Glomerular endothelial cell (primary cell): ENCODE measurements around the gene CTDP1. TPM values are rescaled to one million over a fixed set of nuclear protein-coding genes. Genes with fewer than 3 reads are reported as not detected.
"Not testable (repeated sequence)": the region's sequence is repeated elsewhere in the genome, so short reads cannot be mapped to it uniquely, and the experiment has no call there.

ENCODE experiments used
- DNase-seq: peaks from one replicate; pipeline ENCODE4 v3.0.0-alpha.2; 2011; ENCODE audit warnings: low read depth, low spot score; ENCODE audit errors: extremely low read depth
- total RNA-seq: library from RNA; depleted of rRNA; stranded (reverse); fragments of >200 nt; gene quantifications from 2 replicates; pipeline ENCODE4 v1.2.3, GENCODE V29; 2015

CTDP1 gene
- total RNA-seq, 1 donor from 2014 or later: 34.1 TPM

DNA sequence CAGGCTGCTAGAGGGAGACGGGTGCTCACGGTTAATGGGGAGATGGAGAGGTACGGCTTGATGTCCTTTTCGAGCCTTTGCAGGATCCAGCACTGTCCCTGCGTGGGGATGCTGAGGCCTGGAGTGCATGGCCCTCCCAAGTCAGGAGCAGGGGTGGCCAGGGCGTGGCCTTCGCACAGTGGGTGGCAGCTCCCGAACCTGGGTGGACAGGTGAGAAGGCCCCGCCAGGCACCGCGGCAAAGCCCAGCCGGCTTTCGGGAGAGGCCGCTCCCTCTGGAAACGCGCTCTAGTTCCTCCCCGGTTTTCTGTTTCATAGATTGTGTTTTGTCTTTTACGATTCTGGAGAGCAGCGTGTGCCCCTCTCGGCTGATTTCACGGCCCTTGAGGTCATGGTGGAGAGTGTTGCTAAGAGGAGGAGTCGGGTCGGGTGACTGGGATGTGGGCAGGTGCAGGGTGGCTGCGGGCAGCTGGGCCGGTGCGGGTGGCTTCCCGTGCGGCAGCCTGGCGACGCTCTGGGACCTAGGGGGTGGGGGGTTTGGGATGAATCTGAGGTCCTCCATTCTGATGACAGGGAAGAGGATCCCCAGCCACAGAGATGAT lies 39.4 kb downstream of the CTDP1 start:
- DNase-seq: no peak

DNA sequence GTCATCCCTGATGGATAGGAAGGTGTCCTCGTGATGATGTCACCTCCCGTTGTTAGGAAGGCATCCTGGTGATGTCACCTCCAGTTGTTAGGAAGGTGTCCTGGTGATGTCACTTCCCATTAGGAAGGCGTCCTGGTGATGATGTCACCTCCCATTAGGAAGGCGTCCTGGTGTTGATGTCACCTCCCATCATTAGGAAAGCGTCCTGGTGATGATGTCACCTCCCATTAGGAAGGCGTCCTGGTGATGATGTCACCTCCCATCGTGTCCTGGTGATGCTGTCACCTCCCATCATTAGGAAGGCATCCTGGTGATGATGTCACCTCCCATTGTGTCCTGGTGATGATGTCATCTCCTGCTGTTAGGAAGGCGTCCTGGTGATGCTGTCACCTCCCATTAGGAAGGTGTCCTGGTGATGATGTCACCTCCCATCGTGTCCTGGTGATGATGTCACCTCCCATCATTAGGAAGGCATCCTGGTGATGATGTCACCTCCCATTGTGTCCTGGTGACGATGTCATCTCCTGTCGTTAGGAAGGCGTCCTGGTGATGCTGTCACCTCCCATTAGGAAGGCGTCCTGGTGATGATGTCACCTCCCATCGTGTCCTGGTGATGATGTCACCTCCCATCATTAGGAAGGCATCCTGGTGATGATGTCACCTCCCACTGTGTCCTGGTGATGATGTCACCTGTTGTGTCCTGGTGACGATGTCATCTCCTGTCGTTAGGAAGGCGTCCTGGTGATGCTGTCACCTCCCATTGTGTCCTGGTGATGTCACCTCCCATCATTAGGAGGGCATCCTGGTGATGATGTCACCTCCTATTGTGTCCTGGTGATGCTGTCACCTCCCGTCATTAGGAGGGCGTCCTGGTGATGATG lies 40.1 kb downstream of the CTDP1 start:
- DNase-seq: not testable (repeated sequence)

DNA sequence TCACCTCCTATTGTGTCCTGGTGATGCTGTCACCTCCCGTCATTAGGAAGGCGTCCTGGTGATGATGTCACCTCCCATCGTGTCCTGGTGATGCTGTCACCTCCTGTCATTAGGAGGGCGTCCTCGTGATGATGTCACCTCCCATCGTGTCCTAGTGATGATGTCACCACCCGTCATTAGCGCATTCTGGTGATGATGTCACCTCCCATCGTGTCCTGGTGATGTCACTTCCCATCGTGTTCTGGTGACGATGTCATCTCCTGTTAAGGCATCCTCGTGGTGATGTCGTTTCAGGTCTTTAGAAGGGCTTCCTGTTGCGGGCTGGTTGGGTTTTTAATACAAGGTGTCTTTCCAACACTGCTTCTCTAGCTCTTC lies 40.7 kb downstream of the CTDP1 start:
- DNase-seq: no peak

DNA sequence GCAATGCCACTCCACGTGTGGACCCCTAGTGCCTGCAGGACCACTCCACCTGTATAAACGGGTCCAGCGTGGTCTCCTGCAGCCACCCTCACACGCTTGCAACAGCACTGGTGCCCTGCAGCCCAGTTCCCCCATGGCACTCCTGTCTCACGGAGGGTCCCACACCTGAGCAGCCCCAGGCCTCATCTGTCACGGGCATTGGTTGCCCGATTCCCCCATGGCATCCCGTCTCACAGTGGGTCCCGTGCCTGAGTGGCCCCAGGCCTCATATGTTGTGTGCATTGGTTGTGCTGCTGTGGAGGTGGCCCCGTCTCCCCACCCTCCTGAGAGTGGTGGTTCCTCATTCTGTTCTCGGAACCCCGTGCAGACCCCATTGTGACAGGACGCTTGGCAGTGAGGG lies 43.4 kb downstream of the CTDP1 start:
- no peak for DNase-seq

DNA sequence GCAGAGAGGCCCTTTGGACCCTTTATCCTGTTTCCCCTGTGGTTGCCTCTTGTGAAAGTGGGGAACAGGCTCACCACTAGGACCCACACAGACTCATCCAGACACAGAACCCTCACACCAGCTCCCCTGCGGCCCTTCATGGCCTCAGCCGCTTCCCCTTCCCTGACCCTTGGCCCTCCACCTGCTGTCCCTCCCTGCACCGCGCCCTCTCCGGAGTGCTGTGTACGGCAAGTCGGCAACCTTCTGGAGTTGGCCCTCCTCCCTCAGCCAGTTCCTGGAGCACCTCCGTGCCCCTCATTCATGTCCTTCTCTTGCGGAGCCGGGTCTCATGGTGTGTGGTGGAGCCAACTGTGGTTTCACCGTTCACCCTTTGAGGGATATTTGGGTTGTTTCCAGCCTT lies 44.0 kb downstream of the CTDP1 start:
- no peak for DNase-seq

DNA sequence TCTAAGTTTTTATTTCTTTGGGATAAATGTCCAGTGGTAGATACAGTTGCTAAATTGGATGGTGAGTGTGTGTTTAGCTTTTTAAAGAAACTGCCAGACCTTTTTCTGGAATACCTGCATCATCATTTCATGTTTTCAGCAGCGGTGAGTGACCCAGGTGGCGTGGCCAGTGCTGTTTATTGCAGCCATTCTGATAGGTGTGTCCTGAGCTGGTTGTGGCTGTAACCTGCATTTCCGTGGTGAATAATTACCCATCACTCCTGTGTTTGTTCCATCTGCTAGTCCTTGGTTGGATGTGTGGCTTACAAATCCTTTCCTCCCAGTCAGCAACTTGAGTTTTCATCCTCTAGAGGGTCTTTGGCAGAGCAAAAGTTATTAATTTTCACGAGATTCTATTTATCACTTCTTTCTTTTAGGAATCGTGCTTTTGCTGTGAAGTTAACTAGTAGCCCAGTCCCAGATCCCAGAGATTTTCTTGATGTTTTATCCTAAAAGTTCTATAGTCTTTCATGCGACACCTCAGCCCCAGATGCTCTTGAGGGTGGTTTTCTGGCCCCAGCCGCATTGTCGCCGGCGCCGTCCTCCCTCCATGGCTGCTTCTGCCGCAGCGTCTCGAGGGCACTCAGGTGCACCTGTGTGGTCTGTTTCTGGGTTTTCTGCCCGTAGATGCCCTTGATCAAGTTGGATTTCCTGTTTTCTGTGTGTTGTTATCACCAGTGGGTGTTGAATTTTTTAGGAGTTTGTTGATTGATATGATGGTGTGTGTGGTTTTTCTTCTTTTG lies 44.9 kb downstream of the CTDP1 start:
- DNase-seq: no peak

DNA sequence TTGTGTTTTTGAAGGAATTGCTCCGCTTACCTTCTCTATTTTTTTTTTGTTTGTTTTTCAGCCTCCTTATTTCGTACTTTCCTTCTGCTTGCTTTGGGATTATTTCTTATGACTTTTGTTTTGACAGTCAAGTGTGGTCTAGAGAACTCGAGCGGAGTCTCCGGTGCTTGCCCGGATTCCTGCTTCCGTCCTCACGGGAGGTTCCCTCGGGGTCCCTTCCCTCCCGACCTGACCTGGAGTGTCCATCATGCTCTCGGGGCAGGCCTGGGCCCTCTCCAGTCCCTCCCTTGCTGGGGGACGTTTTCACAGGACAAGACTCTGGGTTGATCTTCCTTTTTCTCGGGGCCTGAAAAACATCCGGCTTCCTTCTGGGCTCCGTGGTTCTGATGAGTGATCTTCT lies 45.9 kb downstream of the CTDP1 start:
- no peak for DNase-seq

DNA sequence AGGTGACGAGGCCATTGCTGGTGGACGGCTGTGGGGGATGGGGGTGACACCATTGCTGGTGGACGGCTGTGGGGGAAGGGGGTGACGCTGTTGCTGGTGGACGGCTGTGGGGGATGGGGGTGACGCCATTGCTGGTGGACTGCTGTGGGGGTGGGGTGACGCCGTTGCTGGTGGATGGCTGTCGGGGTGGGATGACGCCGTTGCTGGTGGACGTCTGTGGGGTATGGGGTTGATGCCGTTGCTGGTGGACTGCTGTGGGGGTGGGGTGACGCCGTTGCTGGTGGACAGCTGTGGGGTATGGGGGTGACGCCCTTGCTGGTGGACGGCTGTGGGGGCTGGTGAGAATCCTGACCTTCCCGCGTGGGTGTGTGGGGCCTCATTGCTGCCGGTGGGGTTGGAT lies 47.1 kb downstream of the CTDP1 start:
- no peak for DNase-seq

DNA sequence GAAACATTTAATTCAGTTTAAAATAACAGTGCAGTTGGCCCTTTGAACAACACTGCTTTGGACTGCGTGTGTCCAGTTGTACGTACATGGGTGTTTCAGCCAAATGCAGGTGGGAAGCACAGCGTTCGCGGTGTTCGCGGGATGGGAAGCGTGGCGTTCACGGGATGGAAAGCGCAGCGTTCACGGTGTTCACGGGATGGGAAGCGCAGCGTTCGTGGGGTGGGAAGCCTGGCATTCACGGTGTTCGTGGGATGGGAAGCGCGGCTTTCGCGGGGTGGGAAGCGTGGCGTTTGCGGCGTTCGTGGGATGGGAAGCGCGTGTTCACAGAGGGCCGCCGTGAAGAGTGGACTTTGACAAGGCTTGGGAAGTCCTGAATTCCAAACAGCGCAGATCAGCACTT lies 47.6 kb downstream of the CTDP1 start:
- no peak for DNase-seq

DNA sequence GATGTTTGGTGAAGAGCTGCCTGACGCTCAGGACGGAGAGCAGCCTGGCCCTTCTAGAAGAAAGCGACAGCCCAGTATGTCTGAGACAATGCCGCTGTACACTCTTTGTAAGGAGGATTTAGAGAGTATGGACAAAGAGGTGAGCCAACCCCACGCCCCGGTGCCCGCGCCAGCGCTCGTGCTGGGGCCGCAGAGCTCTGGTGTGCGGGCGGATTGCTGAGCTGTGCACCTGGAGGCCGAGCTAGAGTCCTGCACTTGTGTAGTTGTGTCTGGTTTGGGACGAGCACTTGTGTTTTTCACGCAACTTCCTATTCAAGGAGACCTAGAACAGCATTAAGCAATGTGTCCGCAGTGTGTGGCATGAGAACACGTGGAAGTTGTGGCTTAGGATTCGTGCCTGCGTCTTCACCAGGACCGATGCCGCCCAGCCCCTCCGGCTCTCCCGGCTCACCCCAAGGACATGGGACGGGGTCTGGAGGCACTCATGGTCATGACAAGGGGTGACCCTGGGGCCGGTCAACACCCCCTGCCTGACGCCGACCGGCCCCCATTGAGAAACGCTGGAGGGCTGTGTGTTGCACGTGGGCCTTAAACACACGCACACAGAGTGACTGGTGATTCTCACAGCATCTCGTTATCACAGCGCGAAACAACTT lies 49.5 kb downstream of the CTDP1 start:
- DNase-seq: no peak

DNA sequence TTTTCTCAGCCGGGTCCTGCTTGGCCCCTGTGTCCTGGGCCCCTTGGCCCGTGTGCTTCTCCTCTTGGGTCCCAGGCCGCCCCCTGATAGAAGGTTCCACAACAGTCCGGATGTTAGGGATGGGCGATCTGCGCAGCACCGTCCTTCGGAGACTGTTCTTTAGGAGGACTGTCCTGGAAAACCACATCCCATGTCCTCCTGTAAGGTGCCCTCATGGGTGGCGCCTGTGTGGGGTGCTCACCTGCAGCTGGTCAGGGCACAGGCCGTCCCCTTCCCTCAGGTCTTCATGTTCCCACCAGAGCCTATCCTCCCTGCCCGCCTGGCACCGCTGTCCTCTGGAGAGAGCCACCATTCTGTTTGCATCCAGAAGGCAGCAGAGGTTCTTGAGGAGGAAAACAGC lies 50.0 kb downstream of the CTDP1 start:
- DNase-seq: no peak

DNA sequence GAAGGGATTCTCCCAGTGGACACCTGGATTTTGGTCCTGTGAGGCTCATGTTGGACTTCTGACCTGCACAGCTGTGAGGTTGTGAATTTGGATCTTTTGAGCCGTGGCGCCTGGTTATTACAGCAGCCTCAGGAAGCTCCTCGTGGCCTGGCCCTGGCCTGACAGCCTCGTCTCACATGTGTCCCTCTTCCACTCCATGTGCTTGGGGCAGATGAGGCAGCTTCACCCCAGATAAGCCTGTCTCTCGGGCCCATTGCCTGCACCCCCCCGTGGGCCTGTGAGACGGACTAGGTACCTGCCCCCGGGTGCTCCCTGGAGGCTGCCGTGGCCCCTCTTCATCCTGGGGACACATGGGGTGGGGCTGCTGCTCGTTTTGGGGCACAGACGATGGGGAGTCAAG lies 51.2 kb downstream of the CTDP1 start:
- no peak for DNase-seq

DNA sequence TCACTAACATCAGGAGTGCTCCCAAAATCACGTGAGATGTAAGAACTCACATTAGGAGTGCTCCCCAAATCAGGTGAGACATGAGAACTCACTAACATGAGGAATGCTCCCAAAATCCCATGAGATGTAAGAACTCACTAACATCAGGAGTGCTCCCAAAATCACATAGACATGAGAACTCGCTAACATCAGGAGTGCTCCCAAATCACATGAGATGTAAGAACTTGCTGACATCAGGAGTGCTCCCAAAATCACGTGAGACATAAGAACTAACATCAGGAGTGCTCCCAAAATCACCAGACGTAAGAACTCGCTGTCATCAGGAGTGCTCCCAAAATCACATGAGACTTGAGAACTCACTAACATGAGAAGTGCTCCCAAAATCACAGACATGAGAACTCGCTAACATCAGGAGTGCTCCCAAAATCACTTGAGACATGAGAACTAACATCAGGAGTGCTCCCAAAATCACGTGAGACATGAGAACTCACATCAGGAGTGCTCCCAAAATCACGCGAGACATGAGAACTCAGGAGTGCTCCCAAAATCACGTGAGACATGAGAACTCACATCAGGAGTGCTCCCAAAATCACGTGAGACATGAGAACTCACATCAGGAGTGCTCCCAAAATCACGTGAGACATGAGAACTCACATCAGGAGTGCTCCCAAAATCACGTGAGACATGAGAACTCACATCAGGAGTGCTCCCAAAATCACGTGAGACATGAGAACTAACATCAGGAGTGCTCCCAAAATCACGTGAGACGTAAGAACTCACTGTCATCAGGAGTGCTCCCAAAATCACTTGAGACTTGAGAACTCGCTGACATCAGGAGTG lies 52.5 kb downstream of the CTDP1 start:
- not testable (repeated sequence) for DNase-seq

DNA sequence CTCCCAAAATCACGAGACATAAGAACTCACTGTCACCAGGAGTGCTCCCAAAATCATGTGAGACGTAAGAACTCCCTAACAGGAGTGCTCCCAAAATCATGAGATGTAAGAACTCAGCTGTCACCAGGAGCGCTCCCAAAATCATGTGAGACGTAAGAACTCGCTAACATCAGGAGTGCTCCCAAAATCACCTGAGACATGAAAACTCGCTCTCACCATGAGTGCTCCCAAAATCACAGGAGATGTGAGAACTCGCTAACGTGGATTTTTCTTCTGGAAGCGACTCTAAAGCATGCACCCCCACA lies 53.1 kb downstream of the CTDP1 start:
- DNase-seq: no peak

DNA sequence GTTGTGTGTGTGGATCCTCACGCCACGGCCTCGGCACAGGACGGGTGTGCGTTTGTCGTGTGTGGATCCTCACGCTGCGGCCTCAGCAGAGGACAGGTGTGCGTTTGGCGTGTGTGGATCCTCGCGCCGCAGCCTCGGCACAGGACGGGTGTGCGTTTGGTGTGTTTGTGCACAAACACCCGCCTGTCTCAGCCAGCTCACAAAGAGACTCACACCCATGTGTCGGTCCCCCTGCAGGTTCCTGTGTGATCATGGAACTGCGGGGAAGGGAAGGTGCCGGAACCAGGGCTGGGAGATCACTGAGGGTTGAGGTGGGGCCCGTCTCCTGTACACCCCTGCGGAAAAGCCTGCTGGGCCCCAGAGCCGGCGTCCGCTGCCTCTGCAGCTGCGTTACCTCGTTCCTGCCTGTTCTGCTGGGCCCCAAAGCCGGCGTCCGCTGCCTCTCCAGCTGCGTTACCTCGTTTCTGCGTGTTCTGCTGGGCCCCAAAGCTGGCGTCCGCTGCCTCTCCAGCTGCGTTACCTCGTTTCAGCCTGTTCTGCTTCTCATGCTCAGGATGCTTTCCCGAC lies 53.6 kb downstream of the CTDP1 start:
- DNase-seq: no peak

DNA sequence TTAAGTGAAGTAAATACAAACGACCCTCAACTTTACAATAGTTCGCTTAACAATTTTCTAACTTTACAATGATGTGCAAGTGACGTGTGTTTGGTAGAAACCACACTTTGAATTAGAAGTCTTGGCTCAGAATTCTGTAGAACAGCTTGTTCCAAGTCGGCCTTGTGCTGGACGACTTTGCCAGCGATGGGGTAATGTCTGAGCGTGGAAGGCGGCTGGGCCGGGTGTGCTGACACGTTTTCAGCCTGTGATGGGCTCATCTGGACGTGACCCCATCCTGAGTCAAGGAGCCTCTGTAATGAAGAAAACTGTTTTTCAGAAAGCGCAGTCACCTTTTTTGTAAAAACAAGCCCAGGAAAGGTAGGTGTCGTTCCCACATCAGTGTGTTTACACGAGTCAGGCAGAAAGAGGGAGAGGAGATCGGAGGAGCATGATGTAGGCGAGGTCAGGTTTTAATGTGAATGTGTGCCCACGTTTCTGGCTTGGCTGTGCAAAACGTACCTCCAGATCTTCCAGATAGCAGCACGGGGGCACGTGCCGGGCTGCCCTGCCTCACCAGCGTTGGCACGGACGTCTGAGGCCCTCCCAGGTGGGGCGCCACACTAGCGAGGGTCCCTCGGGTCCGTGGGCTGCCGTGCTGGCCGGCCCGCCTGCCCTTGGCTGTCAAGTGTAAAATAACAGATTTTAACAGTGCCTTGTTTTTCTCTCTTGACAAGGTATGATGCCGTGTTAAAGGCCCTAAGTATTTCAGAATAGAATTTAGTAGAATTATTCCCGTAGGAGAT lies 54.6 kb downstream of the CTDP1 start:
- no peak for DNase-seq

DNA sequence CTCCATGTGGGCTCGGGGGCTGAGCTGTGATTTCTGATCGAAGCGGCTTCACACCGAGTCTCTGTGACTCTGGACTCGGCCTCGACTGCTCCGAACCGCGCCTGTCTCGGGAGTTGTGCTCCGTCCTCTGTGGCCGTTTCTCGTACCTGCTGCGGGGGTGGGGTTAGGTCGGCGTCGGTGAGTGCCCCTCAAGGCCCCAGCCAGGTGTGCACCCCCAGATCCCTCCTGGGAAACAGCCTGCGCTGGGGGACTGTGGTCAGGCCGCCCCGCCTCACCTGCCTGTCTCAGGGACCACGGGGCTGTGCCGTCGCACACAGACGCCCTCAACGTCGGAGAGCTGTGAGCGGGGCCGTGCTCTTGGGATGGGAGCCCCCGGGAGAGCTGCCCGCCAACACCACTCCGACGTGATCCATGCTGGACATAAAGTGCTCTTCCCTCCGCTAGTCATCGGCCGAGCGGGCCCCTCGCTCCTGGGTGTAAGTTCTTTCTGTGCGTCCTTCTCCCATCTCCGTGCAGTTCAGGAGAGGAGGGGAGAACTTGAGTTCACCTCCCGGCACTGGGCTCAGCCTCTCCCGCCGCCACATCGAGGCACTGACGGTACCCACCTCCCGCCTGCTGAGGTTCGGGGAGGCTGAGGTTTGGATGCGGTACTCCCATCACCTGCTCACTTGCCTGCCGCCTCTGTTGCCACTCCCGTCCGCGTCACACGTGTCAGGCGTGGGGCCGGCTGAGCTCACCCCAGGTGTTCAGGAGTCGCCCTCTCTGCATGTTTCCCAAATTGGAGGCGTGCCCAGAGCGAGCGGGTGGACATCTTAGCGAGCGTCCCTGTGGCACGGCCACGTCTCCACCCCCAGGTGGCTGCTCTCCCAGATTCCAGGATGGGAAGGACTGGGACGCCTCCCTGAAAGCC lies 55.7 kb downstream of the CTDP1 start:
- no peak for DNase-seq

DNA sequence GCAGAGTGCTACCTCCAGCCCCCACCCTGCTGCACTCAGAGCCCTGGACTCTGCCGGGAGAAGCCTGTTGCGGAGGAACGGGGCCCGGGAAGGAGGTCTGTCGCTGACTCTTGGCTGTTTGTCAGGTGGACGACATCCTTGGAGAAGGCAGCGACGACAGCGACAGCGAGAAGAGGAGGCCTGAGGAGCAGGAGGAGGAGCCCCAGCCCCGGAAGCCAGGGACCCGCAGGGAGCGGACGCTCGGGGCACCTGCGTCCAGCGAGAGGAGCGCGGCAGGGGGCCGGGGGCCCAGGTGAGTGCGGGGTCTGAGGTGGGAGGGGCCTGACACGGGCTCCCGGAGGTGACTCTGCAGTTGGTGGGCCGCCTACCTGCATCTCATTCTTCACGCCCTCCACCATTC lies 56.6 kb downstream of the CTDP1 start:
- no peak for DNase-seq
